ENCODE measurements around the gene CHD5. TPM values are rescaled to one million over a fixed set of nuclear protein-coding genes. Genes with fewer than 3 reads are reported as not detected.

The CHD5 gene
- total RNA-seq, 1 experiment from 2014 or later: 2.4 TPM

DNA sequence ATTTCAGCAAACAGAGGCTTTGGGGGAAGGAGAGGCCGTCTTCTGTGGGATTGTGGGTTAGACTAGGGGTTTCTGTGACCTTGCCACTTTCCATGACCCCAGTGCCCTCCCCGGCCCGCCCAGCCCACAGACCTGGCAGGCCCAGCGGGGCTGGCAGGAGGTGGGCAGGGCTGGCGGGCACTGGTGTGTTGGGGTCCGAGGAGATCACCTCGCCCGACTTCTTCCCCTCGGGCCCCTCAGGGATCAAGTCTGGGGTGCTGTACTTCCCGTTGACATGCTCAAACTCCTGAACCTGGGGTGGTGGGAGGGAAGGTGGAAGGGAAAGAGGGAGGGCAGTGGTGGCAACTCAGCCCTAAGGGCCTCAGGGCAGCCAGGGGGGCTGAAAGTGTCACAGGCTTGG is 56.3 kb downstream of the CHD5 start:
- H3K27me3 Mint-ChIP-seq (ENCODE audit: low read depth): peaks cover 20% of the 10 kb centered on the region
- POLR2A ChIA-PET: no interaction called here
- no peak overlapping the region for H3K4me3 Mint-ChIP-seq
- TF ChIP-seq OVOL2 (CRISPR knock-in tag; IDR thresholded peaks at IDR 0.05; ENCODE audit: borderline replicate concordance): no peak
- TF ChIP-seq TEAD4 (CRISPR knock-in tag; IDR thresholded peaks at IDR 0.05): no peak
- TF ChIP-seq ZBTB21 (CRISPR knock-in tag; IDR thresholded peaks at IDR 0.05; ENCODE audit: borderline replicate concordance): no peak
- TF ChIP-seq, protein P1, sequence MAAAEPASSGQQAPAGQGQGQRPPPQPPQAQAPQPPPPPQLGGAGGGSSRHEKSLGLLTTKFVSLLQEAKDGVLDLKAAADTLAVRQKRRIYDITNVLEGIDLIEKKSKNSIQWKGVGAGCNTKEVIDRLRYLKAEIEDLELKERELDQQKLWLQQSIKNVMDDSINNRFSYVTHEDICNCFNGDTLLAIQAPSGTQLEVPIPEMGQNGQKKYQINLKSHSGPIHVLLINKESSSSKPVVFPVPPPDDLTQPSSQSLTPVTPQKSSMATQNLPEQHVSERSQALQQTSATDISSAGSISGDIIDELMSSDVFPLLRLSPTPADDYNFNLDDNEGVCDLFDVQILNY (CRISPR knock-in tag; IDR thresholded peaks at IDR 0.05): no peak
- TF ChIP-seq ZNF671 (CRISPR knock-in tag; IDR thresholded peaks at IDR 0.05): no peak
- no peak for TF ChIP-seq GABPB1 (CRISPR knock-in tag; IDR thresholded peaks at IDR 0.05)
- TF ChIP-seq, protein P2, sequence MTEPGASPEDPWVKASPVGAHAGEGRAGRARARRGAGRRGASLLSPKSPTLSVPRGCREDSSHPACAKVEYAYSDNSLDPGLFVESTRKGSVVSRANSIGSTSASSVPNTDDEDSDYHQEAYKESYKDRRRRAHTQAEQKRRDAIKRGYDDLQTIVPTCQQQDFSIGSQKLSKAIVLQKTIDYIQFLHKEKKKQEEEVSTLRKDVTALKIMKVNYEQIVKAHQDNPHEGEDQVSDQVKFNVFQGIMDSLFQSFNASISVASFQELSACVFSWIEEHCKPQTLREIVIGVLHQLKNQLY (CRISPR knock-in tag; IDR thresholded peaks at IDR 0.05): no peak
- TF ChIP-seq NR1H2 (CRISPR knock-in tag; IDR thresholded peaks at IDR 0.05): no peak
- no peak for TF ChIP-seq ZNF396 (CRISPR knock-in tag; IDR thresholded peaks at IDR 0.05; ENCODE audit: borderline replicate concordance)
- no peak for TF ChIP-seq ZNF416 (CRISPR knock-in tag; IDR thresholded peaks at IDR 0.05)
- no peak for TF ChIP-seq NFE2L1 (CRISPR knock-in tag; IDR thresholded peaks at IDR 0.05)
- TF ChIP-seq, protein P3, sequence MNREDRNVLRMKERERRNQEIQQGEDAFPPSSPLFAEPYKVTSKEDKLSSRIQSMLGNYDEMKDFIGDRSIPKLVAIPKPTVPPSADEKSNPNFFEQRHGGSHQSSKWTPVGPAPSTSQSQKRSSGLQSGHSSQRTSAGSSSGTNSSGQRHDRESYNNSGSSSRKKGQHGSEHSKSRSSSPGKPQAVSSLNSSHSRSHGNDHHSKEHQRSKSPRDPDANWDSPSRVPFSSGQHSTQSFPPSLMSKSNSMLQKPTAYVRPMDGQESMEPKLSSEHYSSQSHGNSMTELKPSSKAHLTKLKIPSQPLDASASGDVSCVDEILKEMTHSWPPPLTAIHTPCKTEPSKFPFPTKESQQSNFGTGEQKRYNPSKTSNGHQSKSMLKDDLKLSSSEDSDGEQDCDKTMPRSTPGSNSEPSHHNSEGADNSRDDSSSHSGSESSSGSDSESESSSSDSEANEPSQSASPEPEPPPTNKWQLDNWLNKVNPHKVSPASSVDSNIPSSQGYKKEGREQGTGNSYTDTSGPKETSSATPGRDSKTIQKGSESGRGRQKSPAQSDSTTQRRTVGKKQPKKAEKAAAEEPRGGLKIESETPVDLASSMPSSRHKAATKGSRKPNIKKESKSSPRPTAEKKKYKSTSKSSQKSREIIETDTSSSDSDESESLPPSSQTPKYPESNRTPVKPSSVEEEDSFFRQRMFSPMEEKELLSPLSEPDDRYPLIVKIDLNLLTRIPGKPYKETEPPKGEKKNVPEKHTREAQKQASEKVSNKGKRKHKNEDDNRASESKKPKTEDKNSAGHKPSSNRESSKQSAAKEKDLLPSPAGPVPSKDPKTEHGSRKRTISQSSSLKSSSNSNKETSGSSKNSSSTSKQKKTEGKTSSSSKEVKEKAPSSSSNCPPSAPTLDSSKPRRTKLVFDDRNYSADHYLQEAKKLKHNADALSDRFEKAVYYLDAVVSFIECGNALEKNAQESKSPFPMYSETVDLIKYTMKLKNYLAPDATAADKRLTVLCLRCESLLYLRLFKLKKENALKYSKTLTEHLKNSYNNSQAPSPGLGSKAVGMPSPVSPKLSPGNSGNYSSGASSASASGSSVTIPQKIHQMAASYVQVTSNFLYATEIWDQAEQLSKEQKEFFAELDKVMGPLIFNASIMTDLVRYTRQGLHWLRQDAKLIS (CRISPR knock-in tag; IDR thresholded peaks at IDR 0.05; ENCODE audit: borderline replicate concordance): no peak
- no peaks in the 10 kb centered on the region for H3K36me3 Mint-ChIP-seq
- CTCF ChIA-PET: no interaction called here
- 0 out of 2 replicates have a peak, but pooled peaks cover 3% of the 10 kb centered on the region for H3K4me1 Mint-ChIP-seq
- ATAC-seq (no peak), DNase-seq (ENCODE audit: low spot score) (peak; percentile 10)
- no peak overlapping the region for H3K27ac Mint-ChIP-seq
- no peaks in the 10 kb centered on the region for H3K9me3 Mint-ChIP-seq

DNA sequence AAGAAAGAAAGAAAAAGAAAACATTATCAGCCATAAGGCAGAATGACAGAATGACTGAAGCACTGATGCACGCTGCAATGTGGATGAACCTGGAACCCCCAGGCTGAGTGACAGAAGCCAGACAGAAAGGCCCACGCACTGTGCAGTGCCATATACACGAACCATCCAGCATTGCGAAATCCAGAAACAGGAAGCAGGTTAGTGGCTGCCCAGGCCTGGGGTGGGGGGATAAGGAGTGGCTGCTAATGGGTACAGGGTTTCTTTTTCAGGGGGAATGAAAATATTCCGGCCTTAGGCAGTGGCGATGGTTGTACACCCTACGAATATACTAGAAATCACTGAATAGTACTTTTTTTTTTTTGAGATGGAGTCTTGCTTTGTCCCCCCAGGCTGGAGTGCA is 57.0 kb downstream of the CHD5 start:
- TF ChIP-seq, protein P4, sequence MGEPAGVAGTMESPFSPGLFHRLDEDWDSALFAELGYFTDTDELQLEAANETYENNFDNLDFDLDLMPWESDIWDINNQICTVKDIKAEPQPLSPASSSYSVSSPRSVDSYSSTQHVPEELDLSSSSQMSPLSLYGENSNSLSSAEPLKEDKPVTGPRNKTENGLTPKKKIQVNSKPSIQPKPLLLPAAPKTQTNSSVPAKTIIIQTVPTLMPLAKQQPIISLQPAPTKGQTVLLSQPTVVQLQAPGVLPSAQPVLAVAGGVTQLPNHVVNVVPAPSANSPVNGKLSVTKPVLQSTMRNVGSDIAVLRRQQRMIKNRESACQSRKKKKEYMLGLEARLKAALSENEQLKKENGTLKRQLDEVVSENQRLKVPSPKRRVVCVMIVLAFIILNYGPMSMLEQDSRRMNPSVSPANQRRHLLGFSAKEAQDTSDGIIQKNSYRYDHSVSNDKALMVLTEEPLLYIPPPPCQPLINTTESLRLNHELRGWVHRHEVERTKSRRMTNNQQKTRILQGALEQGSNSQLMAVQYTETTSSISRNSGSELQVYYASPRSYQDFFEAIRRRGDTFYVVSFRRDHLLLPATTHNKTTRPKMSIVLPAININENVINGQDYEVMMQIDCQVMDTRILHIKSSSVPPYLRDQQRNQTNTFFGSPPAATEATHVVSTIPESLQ (CRISPR knock-in tag; IDR thresholded peaks at IDR 0.05): no peak
- TF ChIP-seq, protein P2 (CRISPR knock-in tag; IDR thresholded peaks at IDR 0.05): no peak
- TF ChIP-seq ZNF396 (CRISPR knock-in tag; IDR thresholded peaks at IDR 0.05; ENCODE audit: borderline replicate concordance) (no peak), ATF1 (CRISPR knock-in tag; IDR thresholded peaks at IDR 0.05) (no peak), ZNF121 (CRISPR knock-in tag; IDR thresholded peaks at IDR 0.05) (no peak), NFATC4 (CRISPR knock-in tag; IDR thresholded peaks at IDR 0.05) (no peak), SOX15 (CRISPR knock-in tag; IDR thresholded peaks at IDR 0.05) (no peak), TEAD1 (CRISPR knock-in tag; IDR thresholded peaks at IDR 0.05) (no peak), RELA (CRISPR knock-in tag; IDR thresholded peaks at IDR 0.05; ENCODE audit: borderline replicate concordance) (no peak), GABPB1 (CRISPR knock-in tag; IDR thresholded peaks at IDR 0.05) (no peak), NFYB (CRISPR knock-in tag; conservative IDR thresholded peaks at IDR 0.05; ENCODE audit: low read depth) (no peak), GTF2I (CRISPR knock-in tag; conservative IDR thresholded peaks at IDR 0.05) (no peak), ZNF232 (CRISPR knock-in tag; IDR thresholded peaks at IDR 0.05) (no peak), NR2C2 (CRISPR knock-in tag; IDR thresholded peaks at IDR 0.05) (no peak)
- TF ChIP-seq, protein P5, sequence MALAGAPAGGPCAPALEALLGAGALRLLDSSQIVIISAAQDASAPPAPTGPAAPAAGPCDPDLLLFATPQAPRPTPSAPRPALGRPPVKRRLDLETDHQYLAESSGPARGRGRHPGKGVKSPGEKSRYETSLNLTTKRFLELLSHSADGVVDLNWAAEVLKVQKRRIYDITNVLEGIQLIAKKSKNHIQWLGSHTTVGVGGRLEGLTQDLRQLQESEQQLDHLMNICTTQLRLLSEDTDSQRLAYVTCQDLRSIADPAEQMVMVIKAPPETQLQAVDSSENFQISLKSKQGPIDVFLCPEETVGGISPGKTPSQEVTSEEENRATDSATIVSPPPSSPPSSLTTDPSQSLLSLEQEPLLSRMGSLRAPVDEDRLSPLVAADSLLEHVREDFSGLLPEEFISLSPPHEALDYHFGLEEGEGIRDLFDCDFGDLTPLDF (CRISPR knock-in tag; IDR thresholded peaks at IDR 0.05): no peak
- TF ChIP-seq, protein P6, sequence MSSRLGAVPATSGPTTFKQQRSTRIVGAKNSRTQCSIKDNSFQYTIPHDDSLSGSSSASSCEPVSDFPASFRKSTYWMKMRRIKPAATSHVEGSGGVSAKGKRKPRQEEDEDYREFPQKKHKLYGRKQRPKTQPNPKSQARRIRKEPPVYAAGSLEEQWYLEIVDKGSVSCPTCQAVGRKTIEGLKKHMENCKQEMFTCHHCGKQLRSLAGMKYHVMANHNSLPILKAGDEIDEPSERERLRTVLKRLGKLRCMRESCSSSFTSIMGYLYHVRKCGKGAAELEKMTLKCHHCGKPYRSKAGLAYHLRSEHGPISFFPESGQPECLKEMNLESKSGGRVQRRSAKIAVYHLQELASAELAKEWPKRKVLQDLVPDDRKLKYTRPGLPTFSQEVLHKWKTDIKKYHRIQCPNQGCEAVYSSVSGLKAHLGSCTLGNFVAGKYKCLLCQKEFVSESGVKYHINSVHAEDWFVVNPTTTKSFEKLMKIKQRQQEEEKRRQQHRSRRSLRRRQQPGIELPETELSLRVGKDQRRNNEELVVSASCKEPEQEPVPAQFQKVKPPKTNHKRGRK (CRISPR knock-in tag; IDR thresholded peaks at IDR 0.05; ENCODE audit: borderline replicate concordance): no peak
- TF ChIP-seq, protein P7, sequence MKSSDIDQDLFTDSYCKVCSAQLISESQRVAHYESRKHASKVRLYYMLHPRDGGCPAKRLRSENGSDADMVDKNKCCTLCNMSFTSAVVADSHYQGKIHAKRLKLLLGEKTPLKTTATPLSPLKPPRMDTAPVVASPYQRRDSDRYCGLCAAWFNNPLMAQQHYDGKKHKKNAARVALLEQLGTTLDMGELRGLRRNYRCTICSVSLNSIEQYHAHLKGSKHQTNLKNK (CRISPR knock-in tag; IDR thresholded peaks at IDR 0.05): no peak
- 0 out of 2 replicates have a peak, but pooled peaks cover 3% of the 10 kb centered on the region for H3K4me1 Mint-ChIP-seq
- ChIA-PET POLR2A (no interaction called here), CTCF (no interaction called here)
- DNase-seq (ENCODE audit: low spot score) (peak; percentile 5), ATAC-seq (no peak)
- no peaks in the 10 kb centered on the region for H3K9me3 Mint-ChIP-seq
- no peak overlapping the region for H3K27ac Mint-ChIP-seq
- no peaks in the 10 kb centered on the region for H3K36me3 Mint-ChIP-seq
- peaks cover 15% of the 10 kb centered on the region for H3K27me3 Mint-ChIP-seq (ENCODE audit: low read depth)
- no peak overlapping the region for H3K4me3 Mint-ChIP-seq
